Stimulated activated CD8-positive, alpha-beta memory T cell treated with anti-CD3 and anti-CD28 coated beads, Interleukin-4, amount 100 ng/mL, for 1 hour (primary cell): ENCODE data around the gene GHR.

Source experiments
- DNase-seq, 2 donors: peaks; one replicate each; pipeline ENCODE4 v3.0.0-alpha.2; 2020; ENCODE audit warnings: low read depth in 2 of 2, low spot score in 1 of 2

GHR gene

GRCh38 chr5:42423285-42424165, at the start of gene GHR:
Gene GHR (plus strand): TSS chr5:42423439. CDS start chr5:42565875, 142,436 bp downstream.
- no peak for DNase-seq

- DNase-seq = no peak
These were observed 48.5 kb upstream of the GHR start for GRCh38 chr5:42374679-42375273.

- DNase-seq = no peak
These were observed 45.7 kb upstream of the GHR start for GRCh38 chr5:42377496-42377895.

- no peak for DNase-seq
These were observed 41.3 kb upstream of the GHR start for GRCh38 chr5:42381973-42382372.

GRCh38 chr5:42387563-42387962, 35.7 kb upstream of the GHR start:
- DNase-seq = no peak

GRCh38 chr5:42390115-42390514, 33.1 kb upstream of the GHR start:
- DNase-seq = no peak

GRCh38 chr5:42392917-42393316, 30.3 kb upstream of the GHR start:
- no peak for DNase-seq

GRCh38 chr5:42396111-42396510, 27.1 kb upstream of the GHR start:
- no peak for DNase-seq

- no peak for DNase-seq
These were observed 26.0 kb upstream of the GHR start for GRCh38 chr5:42397267-42397666.

- DNase-seq = no peak
These were observed 23.5 kb upstream of the GHR start for GRCh38 chr5:42399702-42400101.

GRCh38 chr5:42400474-42400873, 22.8 kb upstream of the GHR start:
- no peak for DNase-seq

- DNase-seq = no peak
These were observed 20.0 kb upstream of the GHR start for GRCh38 chr5:42403236-42403635.

GRCh38 chr5:42404366-42404765, 18.9 kb upstream of the GHR start:
- DNase-seq = no peak

- DNase-seq = no peak
These were observed 3.9 kb upstream of the GHR start for GRCh38 chr5:42419294-42419693.

GRCh38 chr5:42422656-42423280, 471 bp upstream of the GHR start:
- DNase-seq = no peak

GRCh38 chr5:42426016-42426415, 2.8 kb downstream of the GHR start:
- no peak for DNase-seq

GRCh38 chr5:42429694-42430093, 6.5 kb downstream of the GHR start:
- no peak for DNase-seq

GRCh38 chr5:42434047-42434724, 10.9 kb downstream of the GHR start:
- no peak for DNase-seq

- DNase-seq = no peak
These were observed 12.8 kb downstream of the GHR start for GRCh38 chr5:42436051-42436450.

- DNase-seq = no peak
These were observed 31.2 kb downstream of the GHR start for GRCh38 chr5:42454216-42454995.

GRCh38 chr5:42461033-42461432, 37.8 kb downstream of the GHR start:
- DNase-seq = no peak
